ENCODE measurements around the gene BEST1. TPM values are rescaled to one million over a fixed set of nuclear protein-coding genes. Genes with fewer than 3 reads are reported as not detected.

Gene BEST1
- total and polyA plus RNA-seq, 5 donors from 2014 or later, result 0.15 to 1.8 (median 1.5) TPM

DNA sequence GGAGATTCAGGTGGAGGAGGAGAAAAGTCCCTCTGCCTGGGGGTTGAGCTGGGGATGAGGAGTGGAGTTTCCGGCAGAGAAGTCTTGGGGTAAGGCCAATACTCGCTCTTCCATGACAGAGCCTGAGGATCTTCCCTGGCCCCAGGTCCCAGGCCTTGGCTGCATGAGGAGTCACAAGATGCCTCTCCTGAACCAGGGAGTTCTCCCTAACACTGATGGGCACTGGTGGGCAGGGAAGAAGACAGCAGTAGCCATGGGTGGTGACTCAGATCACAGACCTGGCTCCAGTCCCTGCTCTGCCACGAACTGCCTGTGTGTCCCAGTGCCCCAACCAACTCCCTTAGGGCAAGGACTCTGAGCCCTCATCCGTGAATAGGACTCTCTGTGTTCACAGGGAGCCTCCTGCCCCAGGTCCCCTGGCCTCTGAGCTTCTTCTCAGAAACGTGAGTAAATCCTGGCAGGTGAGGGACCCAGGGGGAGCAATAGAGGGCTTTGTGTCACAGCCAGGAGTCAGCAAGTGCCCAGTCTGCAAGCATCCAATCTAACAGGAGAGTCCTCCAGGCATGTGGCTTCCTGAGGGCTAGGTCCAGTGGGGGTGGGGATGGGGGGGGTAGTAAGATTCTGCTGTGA lies 62.8 kb downstream of the BEST1 start:
- Mint-ChIP-seq H3K4me3 (no peak overlapping the region), H3K27ac (peak overlapping the region in 2 of 3 donors; percentile 54 to 59), H3K27me3 (no peaks in the 10 kb centered on the region), H3K9me3 (no peaks in the 10 kb centered on the region), H3K36me3 (no peaks in the 10 kb centered on the region), H3K4me1 (peaks cover 0 to 3% (median under 1%) of the 10 kb centered on the region in 4 donors)
- ATAC-seq (ENCODE audit: low read depth in 2 of 2), result no peak
- H3K36me3 ChIP-seq (ENCODE audit: control insufficient read depth, insufficient read depth, low read length), result no peaks in the 10 kb centered on the region
- H3K9me3 ChIP-seq (ENCODE audit: control insufficient read depth in 2 of 2, low read length in 2 of 2), result no peaks in the 10 kb centered on the region
- no peaks in the 10 kb centered on the region for H3K27me3 ChIP-seq (ENCODE audit: control insufficient read depth, insufficient read depth, low read length)
- no peak overlapping the region for H3K4me3 ChIP-seq (ENCODE audit: low read depth, low read length)
- no peak for DNase-seq
- no peak overlapping the region for H3K27ac ChIP-seq (ENCODE audit: insufficient read depth, low read length, poor library complexity, severe bottlenecking)
- no peaks in the 10 kb centered on the region for H3K4me1 ChIP-seq (ENCODE audit: control insufficient read depth, insufficient read depth, low read length, poor library complexity, severe bottlenecking)

Other genes with a start within 250 kb of the BEST1 start
- 0.30 TPM for gene MYRF, start 197.7 kb upstream of the BEST1 start, total RNA-seq
- under 1 TPM in 2 of 4 donors, not detected in 2; 0.20 to 0.74 TPM for gene MYRF, start 197.7 kb upstream of the BEST1 start, polyA plus RNA-seq
- gene TMEM258, start 157.8 kb upstream of the BEST1 start, total RNA-seq, result 71.7 TPM
- gene TMEM258, start 157.8 kb upstream of the BEST1 start, polyA plus RNA-seq, result 100 to 1,000 TPM; 207 to 283 (median 238) TPM
- 13.2 TPM for gene FEN1, start 157.4 kb upstream of the BEST1 start, total RNA-seq
- 10 to 100 TPM; 19.4 to 24.5 (median 22.2) TPM for gene FEN1, start 157.4 kb upstream of the BEST1 start, polyA plus RNA-seq
- 9.1 TPM for gene FADS1, start 133.3 kb upstream of the BEST1 start, total RNA-seq
- 1 to 10 TPM in 1 of 4 donors, under 1 TPM in 1, not detected in 2; 0.35 to 3.1 TPM for gene FADS1, start 133.3 kb upstream of the BEST1 start, polyA plus RNA-seq
- 19.7 TPM for gene FADS2, start 122.1 kb upstream of the BEST1 start, total RNA-seq
- gene FADS2, start 122.1 kb upstream of the BEST1 start, polyA plus RNA-seq, result 10 to 100 TPM in 1 of 4 donors, under 1 TPM in 2, not detected in 1; 0.23 to 13.6 (median 0.65) TPM
- 15.8 TPM for gene FADS3, start 58.8 kb upstream of the BEST1 start, total RNA-seq
- 1 to 10 TPM in 3 of 4 donors, under 1 TPM in 1; 0.87 to 2.1 (median 1.3) TPM for gene FADS3, start 58.8 kb upstream of the BEST1 start, polyA plus RNA-seq
- not detected for gene RAB3IL1, start 32.8 kb upstream of the BEST1 start, total RNA-seq
- not detected for gene RAB3IL1, start 32.8 kb upstream of the BEST1 start, polyA plus RNA-seq
- gene FTH1, start 17.3 kb downstream of the BEST1 start, total RNA-seq, result 2,525 TPM
- 1,000 to 10,000 TPM; 2,953 to 3,518 (median 3,358) TPM for gene FTH1, start 17.3 kb downstream of the BEST1 start, polyA plus RNA-seq
- 36.6 TPM for gene INCENP, start 173.7 kb downstream of the BEST1 start, total RNA-seq
- 1 to 10 TPM; 1.0 to 3.9 (median 2.3) TPM for gene INCENP, start 173.7 kb downstream of the BEST1 start, polyA plus RNA-seq
- not detected for gene SCGB1D1, start 239.9 kb downstream of the BEST1 start, total RNA-seq
- not detected for gene SCGB1D1, start 239.9 kb downstream of the BEST1 start, polyA plus RNA-seq